Sigmoid colon (tissue), 4 donors: ENCODE measurements around the gene OR7C1.

Source experiments
- CTCF ChIP-seq, 4 experiments: fragments of 450-650 bp in 3 of 4; fragments of 200-600 bp in 1 of 4; IDR thresholded peaks; one replicate each; pipeline ENCODE4 v1.5.1; 2016 to 2019; ENCODE audit warnings: antibody characterized with exemption in 4 of 4, mild to moderate bottlenecking in 3 of 4, moderate library complexity in 2 of 4
- EP300 ChIP-seq, 4 donors: sonication (generic); formaldehyde crosslinking; IDR thresholded peaks; one replicate each; pipeline ENCODE4 v1.6.1; 2017; ENCODE audit warnings: antibody characterized with exemption in 4 of 4
- POLR2A ChIP-seq, 2 donors: fragments of 450-650 bp; IDR thresholded peaks; one replicate each; pipeline ENCODE4 v1.6.1; 2016; ENCODE audit warnings: antibody characterized with exemption in 2 of 2, mild to moderate bottlenecking in 2 of 2, moderate library complexity in 2 of 2
- POLR2AphosphoS5 ChIP-seq, 4 donors: sonication (generic); formaldehyde crosslinking; IDR thresholded peaks; one replicate each; pipeline ENCODE4 v1.6.1; 2017; ENCODE audit warnings: antibody characterized with exemption in 4 of 4

GRCh38 chr19:14772995-14773394 lies 62.0 kb downstream of the OR7C1 start:
- no peak for TF ChIP-seq CTCF (IDR thresholded peaks at IDR 0.05)
- TF ChIP-seq POLR2A (IDR thresholded peaks at IDR 0.05), result no peak
- TF ChIP-seq EP300 (IDR thresholded peaks at IDR 0.05), result no peak
- no peak for TF ChIP-seq POLR2AphosphoS5 (IDR thresholded peaks at IDR 0.05)
